UCSD-AML1 (cell line): ENCODE measurements around the gene CTTNBP2.
"Not testable (repeated sequence)": the region's sequence is repeated elsewhere in the genome, so short reads cannot be mapped to it uniquely, and the experiment has no call there.

Experiments
- DNase-seq: peaks from one replicate; lab custom pipeline; 2025; ENCODE audit not compliant: unreplicated experiment; lab: John Stamatoyannopoulos, UW

Gene CTTNBP2

GRCh38 chr7:117756586-117757085 lies 116.6 kb downstream of the CTTNBP2 start:
- DNase-seq: no peak

- DNase-seq: no peak
Observed at GRCh38 chr7:117755136-117755535, 118.1 kb downstream of the CTTNBP2 start.

- peak; percentile 13 for DNase-seq
Observed at GRCh38 chr7:117751775-117752174, 121.5 kb downstream of the CTTNBP2 start.

GRCh38 chr7:117750612-117751563 lies 122.4 kb downstream of the CTTNBP2 start:
- DNase-seq: no peak

- DNase-seq: no peak
Observed at GRCh38 chr7:117741962-117742361, 131.3 kb downstream of the CTTNBP2 start.

GRCh38 chr7:117739085-117739484 lies 134.2 kb downstream of the CTTNBP2 start:
- DNase-seq: no peak

- no peak for DNase-seq
Observed at GRCh38 chr7:117737926-117738325, 135.3 kb downstream of the CTTNBP2 start.

GRCh38 chr7:117731455-117731854 lies 141.8 kb downstream of the CTTNBP2 start:
- DNase-seq: peak; percentile 41

- no peak for DNase-seq
Observed at GRCh38 chr7:117730390-117730789, 142.9 kb downstream of the CTTNBP2 start.

- DNase-seq: peak; percentile 17
Observed at GRCh38 chr7:117728890-117729624, 144.2 kb downstream of the CTTNBP2 start.

- DNase-seq: no peak
Observed at GRCh38 chr7:117724898-117725297, 148.3 kb downstream of the CTTNBP2 start.

GRCh38 chr7:117719377-117719776 lies 153.9 kb downstream of the CTTNBP2 start:
- DNase-seq: no peak

GRCh38 chr7:117718116-117718835 lies 155.0 kb downstream of the CTTNBP2 start:
- no peak for DNase-seq

- no peak for DNase-seq
Observed at GRCh38 chr7:117717357-117717756, 155.9 kb downstream of the CTTNBP2 start.

- DNase-seq: no peak
Observed at GRCh38 chr7:117716707-117717299, 156.4 kb downstream of the CTTNBP2 start.

- DNase-seq: no peak
Observed at GRCh38 chr7:117715784-117716445, 157.3 kb downstream of the CTTNBP2 start.

- DNase-seq: no peak
Observed at GRCh38 chr7:117711556-117711955, 161.7 kb downstream of the CTTNBP2 start.

- not testable (repeated sequence) for DNase-seq
Observed at GRCh38 chr7:117708173-117708572, 165.1 kb downstream of the CTTNBP2 start.

GRCh38 chr7:117707080-117707479 lies 166.2 kb downstream of the CTTNBP2 start:
- DNase-seq: no peak

- DNase-seq: no peak
Observed at GRCh38 chr7:117706210-117706609, 167.0 kb downstream of the CTTNBP2 start.
